GM18499 (cell line): ENCODE data around the gene MYO18B.
"Not testable (repeated sequence)": the region's sequence is repeated elsewhere in the genome, so short reads cannot be mapped to it uniquely, and the experiment has no call there.

Experiments used
- ATAC-seq: cut with Tn5 transposase; IDR thresholded peaks from one replicate; pipeline ENCODE4 v1.9.1; 2021; ENCODE audit warnings: moderate number of reproducible peaks; ENCODE audit not compliant: insufficient read depth, unreplicated experiment

MYO18B gene

GRCh38 chr22:25741692-25742626, at the start of gene MYO18B:
MYO18B (plus strand) TSS chr22:25742188; CDS start chr22:25761093, 18,905 bp downstream.
- no peak for ATAC-seq

GRCh38 chr22:25692397-25693267, 49.4 kb upstream of the MYO18B start:
- ATAC-seq = no peak

- ATAC-seq = no peak
These were observed 48.8 kb upstream of the MYO18B start for GRCh38 chr22:25693268-25693565.

GRCh38 chr22:25694196-25694907, 47.6 kb upstream of the MYO18B start:
- no peak for ATAC-seq

- ATAC-seq = no peak
These were observed 46.8 kb upstream of the MYO18B start for GRCh38 chr22:25695146-25695545.

GRCh38 chr22:25696763-25697162, 45.2 kb upstream of the MYO18B start:
- ATAC-seq = no peak

GRCh38 chr22:25697181-25697664, 44.8 kb upstream of the MYO18B start:
- no peak for ATAC-seq

GRCh38 chr22:25697978-25698377, 44.0 kb upstream of the MYO18B start:
- no peak for ATAC-seq

GRCh38 chr22:25698461-25698860, 43.5 kb upstream of the MYO18B start:
- no peak for ATAC-seq

- ATAC-seq = no peak
These were observed 43.0 kb upstream of the MYO18B start for GRCh38 chr22:25698978-25699377.

GRCh38 chr22:25701056-25701780, 40.8 kb upstream of the MYO18B start:
- ATAC-seq = no peak

GRCh38 chr22:25702040-25702439, 39.9 kb upstream of the MYO18B start:
- no peak for ATAC-seq

- ATAC-seq = no peak
These were observed 39.3 kb upstream of the MYO18B start for GRCh38 chr22:25702571-25703167.

- ATAC-seq = no peak
These were observed 37.3 kb upstream of the MYO18B start for GRCh38 chr22:25704701-25705100.

GRCh38 chr22:25706197-25706596, 35.8 kb upstream of the MYO18B start:
- no peak for ATAC-seq

- not testable (repeated sequence) for ATAC-seq
These were observed 33.6 kb upstream of the MYO18B start for GRCh38 chr22:25708430-25708829.

GRCh38 chr22:25709758-25710157, 32.2 kb upstream of the MYO18B start:
- no peak for ATAC-seq

GRCh38 chr22:25710501-25710900, 31.5 kb upstream of the MYO18B start:
- ATAC-seq = no peak

- no peak for ATAC-seq
These were observed 30.5 kb upstream of the MYO18B start for GRCh38 chr22:25711491-25711890.
